ENCODE results near the gene ARSD. TPM values are rescaled to one million over a fixed set of nuclear protein-coding genes. Genes with fewer than 3 reads are reported as not detected.

The ARSD gene
- total RNA-seq, 2 experiments from 2014 or later = 0.47 to 0.50 TPM

GRCh38 chrX:2875798-2876399 lies 53.2 kb downstream of the ARSD start:
- peaks cover 6% of the 10 kb centered on the region for H3K27me3 Mint-ChIP-seq (ENCODE audit: low read depth)
- DNase-seq = no peak
- intact Hi-C loops (cut with micrococcal nuclease) = loop anchor here (5.0 to 10.0 kb wide), 2 partner anchors 159 to 761 kb away; no protein-coding TSS in a partner anchor
- H3K27ac Mint-ChIP-seq = no peak overlapping the region
- H3K4me3 Mint-ChIP-seq = no peak overlapping the region
- H3K4me1 Mint-ChIP-seq (ENCODE audit: low read depth) = no peaks in the 10 kb centered on the region
- H3K9me3 Mint-ChIP-seq = no peaks in the 10 kb centered on the region
- H3K36me3 Mint-ChIP-seq (ENCODE audit: low read depth) = no peaks in the 10 kb centered on the region
- CTCF ChIA-PET = interaction anchor here (0.6 kb wide), 1 partner anchor 29 kb away, joined by 3 read pairs; no protein-coding TSS in a partner anchor

GRCh38 chrX:2875136-2875481 lies 54.0 kb downstream of the ARSD start:
- Mint-ChIP-seq H3K9me3 (no peaks in the 10 kb centered on the region), H3K27ac (no peak overlapping the region), H3K4me3 (no peak overlapping the region), H3K36me3 (ENCODE audit: low read depth) (no peaks in the 10 kb centered on the region), H3K4me1 (ENCODE audit: low read depth) (no peaks in the 10 kb centered on the region), H3K27me3 (ENCODE audit: low read depth) (peaks cover 6% of the 10 kb centered on the region)
- intact Hi-C loops (cut with micrococcal nuclease) = loop anchor here (5.0 to 10.0 kb wide), 2 partner anchors 160 to 762 kb away; no protein-coding TSS in a partner anchor
- no peak for DNase-seq
- CTCF ChIA-PET = no interaction called here

- H3K27ac Mint-ChIP-seq = no peak overlapping the region
- H3K9me3 Mint-ChIP-seq = no peaks in the 10 kb centered on the region
- peaks cover 6% of the 10 kb centered on the region for H3K27me3 Mint-ChIP-seq (ENCODE audit: low read depth)
- intact Hi-C loops (cut with micrococcal nuclease) = loop anchor here (5.0 to 10.0 kb wide), 2 partner anchors 160 to 763 kb away; no protein-coding TSS in a partner anchor
- no peaks in the 10 kb centered on the region for H3K36me3 Mint-ChIP-seq (ENCODE audit: low read depth)
- no peak overlapping the region for H3K4me3 Mint-ChIP-seq
- no peaks in the 10 kb centered on the region for H3K4me1 Mint-ChIP-seq (ENCODE audit: low read depth)
- DNase-seq = no peak
- CTCF ChIA-PET = no interaction called here
These were observed 54.7 kb downstream of the ARSD start for GRCh38 chrX:2874222-2875135.

GRCh38 chrX:2872671-2873277 lies 56.4 kb downstream of the ARSD start:
- Mint-ChIP-seq H3K27me3 (ENCODE audit: low read depth) (peaks cover 6% of the 10 kb centered on the region), H3K36me3 (ENCODE audit: low read depth) (no peaks in the 10 kb centered on the region), H3K27ac (no peak overlapping the region), H3K4me3 (no peak overlapping the region), H3K4me1 (ENCODE audit: low read depth) (no peaks in the 10 kb centered on the region), H3K9me3 (no peaks in the 10 kb centered on the region)
- no peak for DNase-seq
- intact Hi-C loops (cut with micrococcal nuclease) = loop anchor here (10.0 kb wide), 1 partner anchor 162 kb away; no protein-coding TSS in a partner anchor
- CTCF ChIA-PET = no interaction called here

- Mint-ChIP-seq H3K36me3 (ENCODE audit: low read depth) (no peaks in the 10 kb centered on the region), H3K4me3 (no peak overlapping the region), H3K9me3 (no peaks in the 10 kb centered on the region), H3K27me3 (ENCODE audit: low read depth) (peaks cover 6% of the 10 kb centered on the region), H3K4me1 (ENCODE audit: low read depth) (no peaks in the 10 kb centered on the region), H3K27ac (no peak overlapping the region)
- CTCF ChIA-PET = interaction anchor here (0.7 kb wide), 1 partner anchor 360 kb away, joined by 5 read pairs; no protein-coding TSS in a partner anchor
- DNase-seq = no peak
- intact Hi-C loops (cut with micrococcal nuclease) = loop anchor here (10.0 kb wide), 1 partner anchor 163 kb away; no protein-coding TSS in a partner anchor
These were observed 57.3 kb downstream of the ARSD start for GRCh38 chrX:2871831-2872230.

GRCh38 chrX:2870650-2871049 lies 58.5 kb downstream of the ARSD start:
- CTCF ChIA-PET = no interaction called here
- H3K4me1 Mint-ChIP-seq (ENCODE audit: low read depth) = no peaks in the 10 kb centered on the region
- DNase-seq = no peak
- peaks cover 6% of the 10 kb centered on the region for H3K27me3 Mint-ChIP-seq (ENCODE audit: low read depth)
- H3K4me3 Mint-ChIP-seq = no peak overlapping the region
- intact Hi-C loops (cut with micrococcal nuclease) = loop anchor here (10.0 kb wide), 1 partner anchor 164 kb away; no protein-coding TSS in a partner anchor
- H3K9me3 Mint-ChIP-seq = no peaks in the 10 kb centered on the region
- H3K27ac Mint-ChIP-seq = no peak overlapping the region
- no peaks in the 10 kb centered on the region for H3K36me3 Mint-ChIP-seq (ENCODE audit: low read depth)

- Mint-ChIP-seq H3K27ac (no peak overlapping the region), H3K36me3 (ENCODE audit: low read depth) (no peaks in the 10 kb centered on the region), H3K9me3 (no peaks in the 10 kb centered on the region), H3K4me1 (ENCODE audit: low read depth) (no peaks in the 10 kb centered on the region), H3K4me3 (no peak overlapping the region), H3K27me3 (ENCODE audit: low read depth) (peaks cover 3% of the 10 kb centered on the region)
- CTCF ChIA-PET = no interaction called here
- intact Hi-C loops (cut with micrococcal nuclease) = no loop called here
- DNase-seq = no peak
These were observed 61.9 kb downstream of the ARSD start for GRCh38 chrX:2867206-2867605.

- no peak for DNase-seq
- CTCF ChIA-PET = no interaction called here
- Mint-ChIP-seq H3K27me3 (ENCODE audit: low read depth) (no peaks in the 10 kb centered on the region), H3K27ac (no peak overlapping the region), H3K4me1 (ENCODE audit: low read depth) (no peaks in the 10 kb centered on the region), H3K4me3 (no peak overlapping the region), H3K36me3 (ENCODE audit: low read depth) (no peaks in the 10 kb centered on the region), H3K9me3 (no peaks in the 10 kb centered on the region)
- intact Hi-C loops (cut with micrococcal nuclease) = no loop called here
These were observed 65.5 kb downstream of the ARSD start for GRCh38 chrX:2863646-2864045.

- no peaks in the 10 kb centered on the region for H3K27me3 Mint-ChIP-seq (ENCODE audit: low read depth)
- DNase-seq = no peak
- intact Hi-C loops (cut with micrococcal nuclease) = no loop called here
- H3K9me3 Mint-ChIP-seq = no peaks in the 10 kb centered on the region
- CTCF ChIA-PET = no interaction called here
- H3K4me1 Mint-ChIP-seq (ENCODE audit: low read depth) = no peaks in the 10 kb centered on the region
- H3K36me3 Mint-ChIP-seq (ENCODE audit: low read depth) = no peaks in the 10 kb centered on the region
- H3K4me3 Mint-ChIP-seq = no peak overlapping the region
- H3K27ac Mint-ChIP-seq = no peak overlapping the region
These were observed 66.7 kb downstream of the ARSD start for GRCh38 chrX:2862404-2862803.

GRCh38 chrX:2859197-2859797 lies 69.8 kb downstream of the ARSD start:
- H3K27me3 Mint-ChIP-seq (ENCODE audit: low read depth) = no peaks in the 10 kb centered on the region
- no peaks in the 10 kb centered on the region for H3K9me3 Mint-ChIP-seq
- no peak for DNase-seq
- CTCF ChIA-PET = no interaction called here
- intact Hi-C loops (cut with micrococcal nuclease) = no loop called here
- no peaks in the 10 kb centered on the region for H3K4me1 Mint-ChIP-seq (ENCODE audit: low read depth)
- H3K36me3 Mint-ChIP-seq (ENCODE audit: low read depth) = no peaks in the 10 kb centered on the region
- H3K27ac Mint-ChIP-seq = no peak overlapping the region
- H3K4me3 Mint-ChIP-seq = no peak overlapping the region

GRCh38 chrX:2857566-2857965 lies 71.6 kb downstream of the ARSD start:
- intact Hi-C loops (cut with micrococcal nuclease) = no loop called here
- no peak overlapping the region for H3K4me3 Mint-ChIP-seq
- CTCF ChIA-PET = no interaction called here

GRCh38 chrX:2855761-2856160 lies 73.4 kb downstream of the ARSD start:
- Mint-ChIP-seq H3K36me3 (ENCODE audit: low read depth) (no peaks in the 10 kb centered on the region), H3K27me3 (ENCODE audit: low read depth) (no peaks in the 10 kb centered on the region), H3K4me1 (ENCODE audit: low read depth) (no peaks in the 10 kb centered on the region), H3K4me3 (no peak overlapping the region), H3K27ac (no peak overlapping the region), H3K9me3 (no peaks in the 10 kb centered on the region)
- no peak for DNase-seq
- CTCF ChIA-PET = no interaction called here
- intact Hi-C loops (cut with micrococcal nuclease) = no loop called here

More at GRCh38 chrX:2857566-2857965, 71.6 kb downstream of the ARSD start:
- no peak overlapping the region for H3K27ac Mint-ChIP-seq
- no peaks in the 10 kb centered on the region for H3K4me1 Mint-ChIP-seq (ENCODE audit: low read depth)
- no peak for DNase-seq
- no peaks in the 10 kb centered on the region for H3K36me3 Mint-ChIP-seq (ENCODE audit: low read depth)
- H3K27me3 Mint-ChIP-seq (ENCODE audit: low read depth) = no peaks in the 10 kb centered on the region
- H3K9me3 Mint-ChIP-seq = no peaks in the 10 kb centered on the region

Data from activated naive CD4-positive, alpha-beta T cell treated with anti-CD3 and anti-CD28 coated beads for 36 hours (primary cell).